ENCODE data around the gene ALOXE3.
"Not testable (repeated sequence)": the region's sequence is repeated elsewhere in the genome, so short reads cannot be mapped to it uniquely, and the experiment has no call there.

The ALOXE3 gene

GRCh38 chr17:8067806-8068205 lies 50.5 kb downstream of the ALOXE3 start:
- DNase-seq, result no peak

GRCh38 chr17:8066841-8067775 lies 51.2 kb downstream of the ALOXE3 start:
- DNase-seq, result no peak

DNA sequence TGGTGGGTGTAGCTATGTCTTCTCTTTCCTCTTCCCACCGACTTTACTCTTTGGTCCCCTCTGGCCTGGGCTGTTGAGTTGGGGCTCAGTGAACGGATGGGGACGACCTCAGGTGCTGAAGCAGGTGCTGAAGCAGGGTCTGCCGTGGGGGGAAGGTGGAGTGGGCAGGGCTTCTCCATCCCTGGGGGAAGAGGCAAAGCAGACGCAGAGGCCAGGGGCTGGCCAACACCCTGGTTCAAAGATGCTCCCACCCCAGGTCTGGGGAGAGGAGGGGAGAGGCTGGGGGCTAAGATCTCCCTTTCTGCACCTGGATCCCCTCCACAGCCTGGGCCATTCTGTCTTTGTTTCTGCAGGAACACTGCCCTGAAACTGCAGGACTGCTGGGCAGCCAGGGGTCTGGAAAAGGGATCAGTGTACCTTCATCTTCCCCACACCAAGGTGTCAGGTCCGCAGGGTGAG lies 53.7 kb downstream of the ALOXE3 start:
- no peak for DNase-seq

- DNase-seq, result no peak
Measured at GRCh38 chr17:8063761-8064534, 54.4 kb downstream of the ALOXE3 start.

- no peak for DNase-seq
Measured at GRCh38 chr17:8062807-8063483, 55.4 kb downstream of the ALOXE3 start.

DNA sequence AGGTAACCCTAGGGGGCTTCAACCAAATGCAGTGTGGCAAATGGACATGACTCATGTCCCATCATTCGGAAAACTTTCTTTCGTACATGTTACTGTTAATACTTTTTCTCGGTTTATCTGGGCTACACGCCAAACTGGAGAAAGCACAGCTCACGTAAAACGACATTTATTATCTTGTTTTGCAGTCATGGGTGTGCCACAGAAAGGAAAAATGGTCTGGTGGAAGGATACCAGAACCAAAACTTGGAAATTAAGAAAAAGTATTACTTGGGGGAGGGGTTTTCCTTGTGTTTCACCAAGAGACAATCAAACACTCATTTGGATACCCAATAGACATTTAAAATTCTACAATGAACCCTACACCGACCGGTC lies 55.9 kb downstream of the ALOXE3 start:
- DNase-seq, result no peak

DNA sequence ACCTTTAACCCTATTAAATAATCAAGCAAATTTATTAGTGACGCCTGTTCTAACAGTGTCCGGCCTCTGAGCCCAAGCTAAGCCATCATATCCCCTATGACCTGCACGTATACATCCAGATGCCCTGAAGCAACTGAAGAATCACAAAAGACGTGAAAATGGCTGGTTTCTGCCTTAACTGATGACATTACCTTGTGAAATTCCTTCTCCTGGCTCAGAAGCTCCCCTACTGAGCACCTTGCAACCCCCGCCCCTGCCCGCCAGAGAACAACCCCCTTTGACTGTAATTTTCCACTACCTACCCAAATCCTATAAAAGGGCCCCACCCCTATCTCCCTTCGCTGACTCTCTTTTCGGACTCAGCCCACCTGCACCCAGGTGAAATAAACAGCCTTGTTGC lies 56.5 kb downstream of the ALOXE3 start:
- not testable (repeated sequence) for DNase-seq

GRCh38 chr17:8060274-8060673 lies 58.0 kb downstream of the ALOXE3 start:
- peak; percentile 68 to 86 for DNase-seq

- no peak for DNase-seq
Measured at GRCh38 chr17:8059131-8059530, 59.2 kb downstream of the ALOXE3 start.

DNA sequence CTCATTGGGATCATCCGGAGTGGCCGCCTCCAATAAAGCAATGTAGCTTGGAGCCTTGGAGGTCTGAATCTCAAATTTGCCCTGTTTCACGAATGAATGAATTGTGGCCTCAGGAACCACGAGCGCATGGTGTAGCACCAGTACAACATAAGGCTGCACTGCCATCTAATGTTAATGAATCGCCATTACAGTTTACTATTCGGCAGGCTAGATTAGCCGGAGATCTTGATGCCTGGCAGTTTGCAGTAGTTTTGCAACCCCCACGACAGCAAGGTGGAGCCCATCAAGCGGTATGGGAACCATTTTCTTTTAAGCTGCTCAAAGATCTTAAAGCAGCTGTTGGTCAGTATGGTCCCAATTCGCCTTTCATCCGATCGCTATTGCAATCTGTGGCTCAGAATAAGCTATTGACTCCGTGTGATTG lies 60.6 kb downstream of the ALOXE3 start:
- peak; percentile 69 to 84 for DNase-seq

DNA sequence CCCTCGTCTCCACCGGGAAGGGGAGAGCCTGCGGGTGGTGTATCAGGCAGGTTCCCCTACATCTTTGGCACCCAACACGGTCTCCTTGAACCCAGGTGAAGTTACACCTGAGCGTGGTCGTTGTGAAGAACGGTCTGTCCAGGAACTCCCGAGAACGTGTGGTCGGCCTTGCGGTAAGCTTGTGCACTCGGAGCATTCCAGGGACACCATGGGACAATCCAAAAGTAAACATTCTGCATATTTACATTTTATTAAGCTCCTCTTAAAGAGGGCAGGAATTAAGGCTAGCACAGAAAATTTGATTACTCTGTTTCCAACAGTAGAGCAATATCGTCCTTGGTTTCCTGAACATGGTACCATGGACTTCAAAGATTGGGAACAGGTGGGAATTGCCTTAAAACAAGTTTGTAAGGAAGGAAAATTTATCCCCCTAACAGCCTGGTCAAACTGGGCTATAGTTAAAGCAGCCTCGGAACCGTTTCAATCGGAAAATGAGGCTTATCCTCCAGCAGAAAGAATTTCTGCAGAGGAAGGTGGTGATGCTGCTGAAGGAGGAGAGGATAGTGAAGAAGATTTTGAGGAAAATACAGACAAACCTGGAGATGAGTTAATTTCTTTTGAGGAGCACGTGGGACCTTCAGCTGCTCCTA lies 61.2 kb downstream of the ALOXE3 start:
- DNase-seq, result no peak

- DNase-seq, result peak; percentile 37 to 50
Measured at GRCh38 chr17:8056232-8056975, 61.9 kb downstream of the ALOXE3 start.

GRCh38 chr17:8055851-8056231 lies 62.5 kb downstream of the ALOXE3 start:
- no peak for DNase-seq

DNA sequence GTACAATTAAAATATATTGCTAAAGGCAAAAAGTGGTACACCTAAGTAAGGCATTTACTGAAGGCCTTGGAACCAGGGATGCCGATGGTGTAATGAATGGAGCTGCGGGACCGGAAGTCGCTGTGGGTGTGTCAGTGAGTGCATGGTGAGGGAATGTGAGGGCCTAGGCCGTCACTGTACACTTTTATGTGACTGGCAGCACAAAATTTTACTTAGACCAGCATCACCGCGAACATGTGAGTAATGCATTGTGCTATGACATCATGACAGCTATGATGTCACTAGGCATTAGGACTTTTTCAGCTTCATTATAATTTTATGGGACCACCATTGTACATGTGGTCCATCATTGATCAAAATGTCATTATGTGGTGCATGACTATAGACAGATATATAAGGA lies 64.7 kb downstream of the ALOXE3 start:
- DNase-seq, result no peak

GRCh38 chr17:8052256-8053252 lies 65.8 kb downstream of the ALOXE3 start:
- DNase-seq, result no peak

DNA sequence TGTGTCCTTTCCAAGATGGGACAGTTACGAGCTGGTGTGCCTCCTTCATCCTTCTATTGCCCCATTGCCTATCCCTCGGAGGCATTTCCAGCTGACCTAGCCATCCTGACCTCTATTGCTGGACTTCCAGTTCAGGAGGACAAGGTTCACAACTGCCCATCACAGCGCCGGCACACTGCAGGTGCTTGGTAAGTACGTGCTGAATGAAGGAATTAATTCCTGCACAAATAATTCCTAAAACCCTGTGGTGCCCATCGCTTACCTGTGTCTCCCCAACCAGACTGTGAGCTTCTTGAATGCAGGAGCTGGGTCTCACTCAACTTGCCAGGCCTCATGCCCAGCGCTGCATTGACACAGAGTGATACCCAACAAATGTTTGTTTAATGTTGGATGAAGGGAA lies 66.5 kb downstream of the ALOXE3 start:
- DNase-seq, result no peak

- no peak for DNase-seq
Measured at GRCh38 chr17:8048736-8049135, 69.6 kb downstream of the ALOXE3 start.

DNA sequence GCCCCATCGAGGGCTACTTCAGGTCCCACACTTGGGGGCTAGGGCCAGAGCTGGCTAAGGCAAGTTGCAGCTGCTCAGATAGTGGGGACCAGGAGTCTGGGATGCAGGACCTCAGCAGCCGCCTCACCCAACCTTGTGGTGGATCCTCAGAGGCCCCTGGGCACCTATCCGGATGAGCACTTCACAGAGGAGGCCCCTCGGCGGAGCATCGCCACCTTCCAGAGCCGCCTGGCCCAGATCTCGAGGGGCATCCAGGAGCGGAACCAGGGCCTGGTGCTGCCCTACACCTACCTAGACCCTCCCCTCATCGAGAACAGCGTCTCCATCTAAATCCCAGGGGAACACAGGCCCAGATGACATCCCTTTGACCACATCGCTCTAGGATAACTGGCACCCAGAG lies 70.1 kb downstream of the ALOXE3 start:
- DNase-seq, result no peak

DNA sequence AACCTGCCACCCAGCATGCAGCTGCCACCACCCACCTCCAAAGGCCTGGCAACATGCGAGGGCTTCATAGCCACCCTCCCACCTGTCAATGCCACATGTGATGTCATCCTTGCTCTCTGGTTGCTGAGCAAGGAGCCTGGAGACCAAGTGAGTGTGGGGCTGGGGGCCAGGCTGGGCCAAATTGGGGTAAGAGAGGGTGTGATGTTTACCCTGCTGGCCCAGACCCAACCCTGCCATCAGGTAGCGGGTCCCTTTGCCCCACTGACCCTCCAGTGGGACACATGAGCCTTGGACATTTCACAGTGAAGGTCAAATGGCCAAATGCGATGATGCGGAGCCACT lies 70.6 kb downstream of the ALOXE3 start:
- no peak for DNase-seq

GRCh38 chr17:8046929-8047768 lies 71.2 kb downstream of the ALOXE3 start:
- DNase-seq, result no peak
